ENCODE measurements around the gene GLI3.
"Not testable (repeated sequence)": the region's sequence is repeated elsewhere in the genome, so short reads cannot be mapped to it uniquely, and the experiment has no call there.

GLI3 gene

GRCh38 chr7:42219447-42219846 is 17.6 kb downstream of the GLI3 start:
- in situ Hi-C loops (cut with HindIII; ENCODE audit: low pct_ligation_motif_present, low pct_unique_long_range_greater_than_20kb, low sequenced_read_pairs), result no loop called here
- DNase-seq, result no peak

- in situ Hi-C loops (cut with HindIII; ENCODE audit: low pct_ligation_motif_present, low pct_unique_long_range_greater_than_20kb, low sequenced_read_pairs), result no loop called here
- no peak for DNase-seq
Observed at GRCh38 chr7:42218248-42218647, 18.8 kb downstream of the GLI3 start.

- DNase-seq, result no peak
- in situ Hi-C loops (cut with HindIII; ENCODE audit: low pct_ligation_motif_present, low pct_unique_long_range_greater_than_20kb, low sequenced_read_pairs), result no loop called here
Observed at GRCh38 chr7:42217548-42217947, 19.5 kb downstream of the GLI3 start.

GRCh38 chr7:42217053-42217452 is 20.0 kb downstream of the GLI3 start:
- in situ Hi-C loops (cut with HindIII; ENCODE audit: low pct_ligation_motif_present, low pct_unique_long_range_greater_than_20kb, low sequenced_read_pairs), result no loop called here
- no peak for DNase-seq

GRCh38 chr7:42214060-42214679 is 22.8 kb downstream of the GLI3 start:
- in situ Hi-C loops (cut with HindIII; ENCODE audit: low pct_ligation_motif_present, low pct_unique_long_range_greater_than_20kb, low sequenced_read_pairs), result no loop called here

GRCh38 chr7:42213093-42213492 is 23.9 kb downstream of the GLI3 start:
- in situ Hi-C loops (cut with HindIII; ENCODE audit: low pct_ligation_motif_present, low pct_unique_long_range_greater_than_20kb, low sequenced_read_pairs), result no loop called here
- no peak for DNase-seq

More at GRCh38 chr7:42214060-42214679, 22.8 kb downstream of the GLI3 start:
- DNase-seq, result no peak

GRCh38 chr7:42212541-42213090 is 24.4 kb downstream of the GLI3 start:
- in situ Hi-C loops (cut with HindIII; ENCODE audit: low pct_ligation_motif_present, low pct_unique_long_range_greater_than_20kb, low sequenced_read_pairs), result no loop called here
- DNase-seq, result no peak

- DNase-seq, result no peak
- in situ Hi-C loops (cut with HindIII; ENCODE audit: low pct_ligation_motif_present, low pct_unique_long_range_greater_than_20kb, low sequenced_read_pairs), result no loop called here
Observed at GRCh38 chr7:42211938-42212337, 25.1 kb downstream of the GLI3 start.

- no peak for DNase-seq
- in situ Hi-C loops (cut with HindIII; ENCODE audit: low pct_ligation_motif_present, low pct_unique_long_range_greater_than_20kb, low sequenced_read_pairs), result no loop called here
Observed at GRCh38 chr7:42210779-42211178, 26.2 kb downstream of the GLI3 start.

- no peak for DNase-seq
- in situ Hi-C loops (cut with HindIII; ENCODE audit: low pct_ligation_motif_present, low pct_unique_long_range_greater_than_20kb, low sequenced_read_pairs), result no loop called here
Observed at GRCh38 chr7:42210333-42210732, 26.7 kb downstream of the GLI3 start.

GRCh38 chr7:42209085-42209484 is 27.9 kb downstream of the GLI3 start:
- DNase-seq; in situ Hi-C loops (cut with HindIII; ENCODE audit: low pct_ligation_motif_present, low pct_unique_long_range_greater_than_20kb, low sequenced_read_pairs): not testable (repeated sequence)

- DNase-seq, result no peak
- in situ Hi-C loops (cut with HindIII; ENCODE audit: low pct_ligation_motif_present, low pct_unique_long_range_greater_than_20kb, low sequenced_read_pairs), result no loop called here
Observed at GRCh38 chr7:42208572-42208971, 28.4 kb downstream of the GLI3 start.

GRCh38 chr7:42207420-42207819 is 29.6 kb downstream of the GLI3 start:
- in situ Hi-C loops (cut with HindIII; ENCODE audit: low pct_ligation_motif_present, low pct_unique_long_range_greater_than_20kb, low sequenced_read_pairs), result no loop called here
- no peak for DNase-seq

GRCh38 chr7:42203336-42203735 is 33.7 kb downstream of the GLI3 start:
- in situ Hi-C loops (cut with HindIII; ENCODE audit: low pct_ligation_motif_present, low pct_unique_long_range_greater_than_20kb, low sequenced_read_pairs), result no loop called here
- DNase-seq, result no peak

GRCh38 chr7:42202601-42203000 is 34.4 kb downstream of the GLI3 start:
- DNase-seq, result no peak
- in situ Hi-C loops (cut with HindIII; ENCODE audit: low pct_ligation_motif_present, low pct_unique_long_range_greater_than_20kb, low sequenced_read_pairs), result no loop called here

- DNase-seq, result no peak
- in situ Hi-C loops (cut with HindIII; ENCODE audit: low pct_ligation_motif_present, low pct_unique_long_range_greater_than_20kb, low sequenced_read_pairs), result no loop called here
Observed at GRCh38 chr7:42198974-42199668, 37.9 kb downstream of the GLI3 start.

GRCh38 chr7:42198296-42198695 is 38.7 kb downstream of the GLI3 start:
- no peak for DNase-seq
- in situ Hi-C loops (cut with HindIII; ENCODE audit: low pct_ligation_motif_present, low pct_unique_long_range_greater_than_20kb, low sequenced_read_pairs), result no loop called here

- no peak for DNase-seq
- in situ Hi-C loops (cut with HindIII; ENCODE audit: low pct_ligation_motif_present, low pct_unique_long_range_greater_than_20kb, low sequenced_read_pairs), result no loop called here
Observed at GRCh38 chr7:42197451-42197850, 39.6 kb downstream of the GLI3 start.

- no peak for DNase-seq
- in situ Hi-C loops (cut with HindIII; ENCODE audit: low pct_ligation_motif_present, low pct_unique_long_range_greater_than_20kb, low sequenced_read_pairs), result no loop called here
Observed at GRCh38 chr7:42194238-42194637, 42.8 kb downstream of the GLI3 start.

- DNase-seq, result no peak
- in situ Hi-C loops (cut with HindIII; ENCODE audit: low pct_ligation_motif_present, low pct_unique_long_range_greater_than_20kb, low sequenced_read_pairs), result no loop called here
Observed at GRCh38 chr7:42193471-42194129, 43.4 kb downstream of the GLI3 start.
